ENCODE data around the gene SGMS1.

DNA sequence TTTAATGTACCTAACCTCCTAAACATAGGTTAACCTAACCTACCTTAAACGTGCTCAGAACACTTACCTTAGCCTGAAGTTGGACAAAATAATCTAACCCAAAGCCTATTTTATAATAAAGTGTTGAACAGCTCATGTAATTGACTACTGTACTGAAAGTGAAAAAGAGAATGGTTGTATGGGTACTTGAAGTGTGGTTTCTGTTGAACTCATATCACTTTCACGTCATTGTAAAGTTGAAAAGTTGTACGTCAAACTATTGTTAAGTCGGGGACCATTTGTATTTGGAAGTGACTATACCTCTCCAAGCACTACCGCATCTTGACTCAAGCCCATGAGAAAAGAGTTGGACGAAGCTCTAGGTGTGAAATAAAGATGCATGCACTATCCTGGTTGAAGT is 334.6 kb downstream of the SGMS1 start:
- TF ChIP-seq, protein P1, sequence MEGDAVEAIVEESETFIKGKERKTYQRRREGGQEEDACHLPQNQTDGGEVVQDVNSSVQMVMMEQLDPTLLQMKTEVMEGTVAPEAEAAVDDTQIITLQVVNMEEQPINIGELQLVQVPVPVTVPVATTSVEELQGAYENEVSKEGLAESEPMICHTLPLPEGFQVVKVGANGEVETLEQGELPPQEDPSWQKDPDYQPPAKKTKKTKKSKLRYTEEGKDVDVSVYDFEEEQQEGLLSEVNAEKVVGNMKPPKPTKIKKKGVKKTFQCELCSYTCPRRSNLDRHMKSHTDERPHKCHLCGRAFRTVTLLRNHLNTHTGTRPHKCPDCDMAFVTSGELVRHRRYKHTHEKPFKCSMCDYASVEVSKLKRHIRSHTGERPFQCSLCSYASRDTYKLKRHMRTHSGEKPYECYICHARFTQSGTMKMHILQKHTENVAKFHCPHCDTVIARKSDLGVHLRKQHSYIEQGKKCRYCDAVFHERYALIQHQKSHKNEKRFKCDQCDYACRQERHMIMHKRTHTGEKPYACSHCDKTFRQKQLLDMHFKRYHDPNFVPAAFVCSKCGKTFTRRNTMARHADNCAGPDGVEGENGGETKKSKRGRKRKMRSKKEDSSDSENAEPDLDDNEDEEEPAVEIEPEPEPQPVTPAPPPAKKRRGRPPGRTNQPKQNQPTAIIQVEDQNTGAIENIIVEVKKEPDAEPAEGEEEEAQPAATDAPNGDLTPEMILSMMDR (IDR thresholded peaks at IDR 0.05) = no peak
- no peak for TF ChIP-seq POLR2A (IDR thresholded peaks at IDR 0.05)

Measured in testis (tissue), 2 donors.